HG03521 (cell line): ENCODE measurements around the gene PRH1.

ENCODE experiments used
- ATAC-seq: cut with Tn5 transposase; IDR thresholded peaks from one replicate; pipeline ENCODE4 v1.9.1; 2021; ENCODE audit warnings: mild to moderate bottlenecking, moderate library complexity; ENCODE audit not compliant: unreplicated experiment

PRH1 gene

DNA sequence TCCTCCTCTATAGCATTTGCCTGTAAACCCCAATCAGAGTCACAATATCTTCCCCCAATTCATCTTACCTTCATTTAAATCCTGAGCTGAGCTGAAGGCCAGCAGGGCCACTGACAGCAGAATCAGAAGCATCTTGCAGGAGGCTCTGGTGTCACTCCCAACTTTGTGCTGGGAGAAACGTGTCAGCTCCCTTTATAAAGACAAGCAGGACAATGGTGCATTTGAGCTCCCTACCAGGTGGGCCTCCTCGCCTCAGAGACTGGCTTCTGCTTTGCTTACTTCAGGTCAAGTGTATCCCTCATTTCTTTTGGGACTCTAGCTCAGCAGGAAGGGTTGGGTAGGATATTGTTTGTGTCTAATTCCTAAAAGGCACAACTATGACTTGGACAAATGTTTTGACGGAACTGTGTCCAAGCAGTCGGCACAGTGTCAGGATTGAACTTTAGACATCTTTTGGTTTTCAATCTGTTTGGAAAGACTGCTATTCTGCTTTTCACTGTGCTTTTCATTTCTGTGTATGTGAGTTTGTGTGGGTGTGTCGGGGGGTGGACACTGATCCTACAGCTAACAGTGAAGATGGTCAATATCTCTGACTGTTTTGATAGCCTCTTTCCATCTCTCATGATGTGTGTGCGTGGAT lies at the start of gene PRH1:
PRH1 (minus strand) TSS at position 170 of the 640 bp plus-strand sequence; CDS start at position 132, 38 bp downstream.
- no peak for ATAC-seq

GRCh38 chr12:10928746-10929286 lies 44.8 kb upstream of the PRH1 start, which contains the start of gene PRH2:
PRH2 (plus strand) TSS chr12:10929236; CDS start chr12:10929274, 38 bp downstream.
- ATAC-seq, result no peak

- no peak for ATAC-seq
These were observed 42.2 kb upstream of the PRH1 start for GRCh38 chr12:10926269-10926668.

GRCh38 chr12:10919809-10920208 lies 35.8 kb upstream of the PRH1 start:
- ATAC-seq, result no peak

DNA sequence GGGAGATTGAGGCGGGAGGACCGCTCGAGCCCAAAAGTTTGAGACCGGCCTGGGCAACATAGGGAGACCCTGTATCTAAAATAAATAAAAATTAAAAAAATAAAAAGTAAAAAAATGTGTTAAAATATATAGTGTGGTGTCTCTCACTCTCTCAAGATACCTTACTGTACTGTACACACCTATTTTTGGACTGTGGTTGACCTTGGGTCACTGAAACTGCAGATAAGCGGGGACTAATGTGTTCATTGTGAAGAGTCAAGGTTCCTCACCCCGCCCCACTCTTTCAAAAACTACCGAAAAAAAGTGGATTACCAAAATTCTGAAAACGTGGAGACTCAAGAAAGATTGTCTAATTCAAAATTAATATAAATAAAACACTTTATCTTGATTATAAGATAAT lies 26.3 kb upstream of the PRH1 start:
- no peak for ATAC-seq

GRCh38 chr12:10909462-10909861 lies 25.4 kb upstream of the PRH1 start, which contains the start of gene TAS2R13:
TAS2R13 (minus strand) TSS chr12:10909562; CDS start chr12:10909298, 264 bp downstream.
- ATAC-seq, result no peak

GRCh38 chr12:10904686-10905085 lies 20.6 kb upstream of the PRH1 start:
- no peak for ATAC-seq

DNA sequence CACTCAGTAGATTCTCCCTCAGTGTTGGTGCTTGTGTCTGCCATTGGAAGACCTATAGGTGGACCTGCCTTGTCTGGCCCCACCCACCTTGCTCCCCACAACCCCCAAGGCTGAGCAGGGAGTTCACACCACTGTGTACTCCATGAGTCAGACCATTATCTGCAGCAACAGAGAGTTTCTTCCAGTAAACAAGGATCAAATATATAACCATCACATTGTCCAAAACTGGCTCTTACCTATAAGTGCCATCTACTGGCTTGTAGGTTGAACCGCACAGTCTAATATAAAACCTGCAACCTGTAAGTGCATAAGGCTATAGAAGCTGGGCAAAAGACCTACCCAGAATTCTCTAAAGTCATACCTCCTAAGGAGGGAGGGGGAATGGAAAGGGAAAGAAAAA lies 17.4 kb upstream of the PRH1 start:
- no peak for ATAC-seq

DNA sequence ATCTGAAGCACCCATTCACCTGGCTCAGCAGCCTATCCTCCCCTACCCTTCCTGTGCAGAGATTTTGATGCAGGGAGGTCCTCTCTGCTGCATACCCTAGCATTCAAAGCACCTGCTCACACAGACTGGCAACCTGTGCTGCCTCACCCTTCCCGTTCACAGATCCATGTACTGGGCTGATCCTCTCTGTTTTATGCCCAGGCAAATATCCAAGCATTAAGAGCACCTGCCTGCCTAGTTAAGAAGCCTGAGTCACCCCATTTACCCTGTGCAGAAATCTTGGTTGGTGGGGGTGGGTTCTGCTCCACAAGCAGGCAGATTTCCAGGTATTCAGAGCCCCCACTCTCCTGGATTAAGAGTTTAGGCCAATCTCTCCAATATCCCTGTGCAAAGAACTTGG lies 16.9 kb upstream of the PRH1 start:
- no peak for ATAC-seq

- ATAC-seq, result no peak
These were observed 16.5 kb upstream of the PRH1 start for GRCh38 chr12:10900530-10900929.

- ATAC-seq, result no peak
These were observed 12.8 kb upstream of the PRH1 start for GRCh38 chr12:10896854-10897253.

DNA sequence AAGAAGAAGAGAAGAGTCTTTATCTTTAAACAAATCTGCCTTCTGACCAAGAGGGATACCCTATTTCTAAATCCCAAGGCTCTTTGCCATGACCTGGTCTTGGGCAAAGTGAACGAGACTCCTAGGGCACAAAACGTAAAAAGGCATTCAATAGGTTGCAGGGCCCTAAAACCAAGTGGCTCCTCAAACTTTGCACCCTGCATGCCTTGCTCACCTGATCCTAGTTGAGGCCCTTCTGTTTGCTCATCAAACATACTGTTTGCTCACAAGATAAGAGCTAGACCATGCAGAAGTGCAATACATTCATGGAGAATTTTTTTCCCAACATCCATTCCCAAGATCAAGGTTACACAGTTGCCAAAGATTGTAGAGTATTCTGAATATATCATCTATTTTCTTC lies 7.9 kb upstream of the PRH1 start:
- ATAC-seq, result no peak

GRCh38 chr12:10889226-10889625 lies 5.2 kb upstream of the PRH1 start:
- ATAC-seq, result no peak

- ATAC-seq, result no peak
These were observed 10.7 kb downstream of the PRH1 start for GRCh38 chr12:10873378-10873777.

GRCh38 chr12:10867381-10867780 lies 16.7 kb downstream of the PRH1 start:
- ATAC-seq, result no peak

DNA sequence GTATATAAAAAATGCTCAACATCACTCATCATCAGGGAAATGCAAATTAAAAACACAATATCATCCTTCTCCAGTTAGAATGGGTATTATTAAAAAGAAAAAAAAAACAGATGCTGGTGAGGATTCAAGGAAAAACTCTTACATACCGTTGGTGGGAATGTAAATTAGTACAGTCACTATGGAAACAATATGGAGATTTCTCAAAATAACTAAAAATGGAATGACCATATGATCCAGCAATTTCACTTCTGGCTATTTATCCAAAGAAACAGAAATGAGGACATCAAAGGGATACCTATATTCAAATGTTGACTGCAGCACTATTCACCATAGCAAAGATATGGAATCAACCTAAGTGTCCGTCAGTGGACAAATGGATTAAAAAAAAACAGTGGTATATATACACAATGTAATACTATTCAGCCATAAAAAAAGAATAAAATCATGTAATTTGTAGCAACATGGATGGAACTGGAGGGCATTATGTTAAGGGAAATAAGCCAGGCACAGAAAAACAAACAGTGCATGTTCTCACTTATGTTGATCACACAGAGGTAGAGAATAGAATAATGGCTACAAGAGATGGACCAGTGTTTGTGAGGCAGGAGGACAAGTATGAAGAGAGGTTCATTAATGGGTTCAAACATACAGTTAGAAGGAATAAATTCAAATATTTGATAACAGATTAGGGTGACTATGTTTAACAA lies 20.4 kb downstream of the PRH1 start:
- ATAC-seq, result no peak

DNA sequence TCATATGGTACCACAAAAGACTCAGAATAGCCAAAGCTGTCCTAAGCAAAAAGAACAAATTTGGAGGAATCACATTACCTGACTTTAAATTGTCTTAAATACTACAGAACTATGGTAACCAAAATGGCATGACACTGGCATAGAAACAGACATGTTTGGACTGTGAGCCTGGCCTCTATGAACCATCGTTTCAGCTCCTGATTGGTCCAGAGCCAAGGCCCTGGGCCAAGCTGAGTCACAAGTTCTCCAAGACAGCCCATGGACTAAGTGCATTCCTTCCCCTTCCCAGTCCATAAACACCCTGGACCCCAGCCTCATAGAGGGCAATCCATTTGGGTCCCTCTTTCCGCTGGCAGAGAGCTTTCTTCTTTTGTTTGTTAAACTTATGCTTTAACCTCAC lies 22.7 kb downstream of the PRH1 start:
- ATAC-seq, result no peak

DNA sequence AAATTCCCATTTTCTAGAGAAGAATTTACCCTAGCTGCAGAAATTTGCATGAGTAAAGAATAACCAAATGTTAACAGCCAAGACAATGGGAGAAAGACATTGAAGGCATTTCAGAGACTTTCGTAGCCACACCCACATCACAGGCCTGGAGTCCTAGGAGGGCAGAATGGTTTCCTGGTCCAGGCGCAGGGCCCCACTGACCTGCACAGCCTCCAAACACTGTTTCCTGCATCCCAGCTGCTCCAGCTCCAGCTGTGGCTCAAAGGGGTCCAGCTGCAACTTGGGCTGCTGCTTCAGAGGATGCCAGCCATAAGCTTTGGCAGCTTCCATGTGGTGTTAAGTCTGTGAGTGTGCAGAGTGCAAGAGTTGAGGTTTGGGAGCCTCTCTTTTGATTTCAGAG lies 28.2 kb downstream of the PRH1 start:
- ATAC-seq, result no peak

- no peak for ATAC-seq
These were observed 30.3 kb downstream of the PRH1 start for GRCh38 chr12:10853776-10854175.

DNA sequence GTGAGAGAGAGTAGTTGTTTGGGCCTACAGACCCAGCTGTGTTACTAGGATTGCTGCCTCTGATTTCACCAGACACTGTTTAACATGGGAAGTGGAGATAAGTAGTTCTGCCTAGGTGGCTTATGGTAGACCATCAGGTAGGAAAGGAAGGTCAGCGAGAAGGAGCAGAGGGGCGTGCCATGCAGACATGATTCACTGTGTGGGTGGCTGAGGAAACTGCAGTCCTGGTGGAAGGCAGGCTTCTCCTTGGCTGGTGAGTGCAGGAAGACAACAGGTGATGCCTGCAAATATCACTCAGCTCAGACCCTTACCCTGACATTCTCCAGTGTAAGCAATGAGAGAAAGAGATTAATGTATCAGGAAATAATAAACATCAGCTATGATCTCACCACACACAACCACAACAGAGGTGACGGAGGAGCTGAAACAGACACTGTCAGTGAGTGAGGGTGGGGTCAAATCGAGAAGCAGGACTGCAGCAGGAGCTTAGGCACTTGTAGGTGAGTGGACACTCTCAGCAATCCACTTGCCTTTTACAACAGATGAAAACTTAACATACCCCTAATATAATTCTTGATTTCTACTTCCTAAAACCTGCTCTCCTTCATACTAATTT lies 32.7 kb downstream of the PRH1 start:
- ATAC-seq, result no peak

GRCh38 chr12:10849425-10849878 lies 34.6 kb downstream of the PRH1 start, which contains the start of gene PRR4:
PRR4 (minus strand) TSS chr12:10849475; CDS start chr12:10849437, 38 bp downstream.
- no peak for ATAC-seq

GRCh38 chr12:10847744-10848143 lies 36.3 kb downstream of the PRH1 start:
- ATAC-seq, result no peak
